GM19035 (cell line): ENCODE results near the gene ABLIM2.
"Not testable (repeated sequence)": the region's sequence is repeated elsewhere in the genome, so short reads cannot be mapped to it uniquely, and the experiment has no call there.

Experiments used
- ATAC-seq: cut with Tn5 transposase; IDR thresholded peaks from one replicate; pipeline ENCODE4 v1.9.1; 2021; ENCODE audit not compliant: unreplicated experiment

The ABLIM2 gene

DNA sequence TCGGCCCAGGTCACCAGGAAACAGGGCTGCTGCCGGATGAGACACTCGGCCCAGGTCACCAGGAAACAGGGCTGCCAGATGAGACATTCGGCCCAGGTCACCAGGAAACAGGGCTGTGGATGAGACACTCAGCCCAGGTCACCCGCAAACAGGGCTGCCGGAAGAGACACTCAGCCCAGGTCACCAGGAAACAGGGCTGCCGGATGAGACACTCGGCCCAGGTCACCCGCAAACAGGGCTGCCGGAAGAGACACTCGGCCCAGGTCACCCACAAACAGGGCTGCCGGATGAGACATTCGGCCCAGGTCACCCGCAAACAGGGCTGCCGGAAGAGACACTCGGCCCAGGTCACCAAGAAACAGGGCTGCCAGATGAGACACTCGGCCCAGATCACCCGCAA, 240.4 kb downstream of the ABLIM2 start:
- not testable (repeated sequence) for ATAC-seq

DNA sequence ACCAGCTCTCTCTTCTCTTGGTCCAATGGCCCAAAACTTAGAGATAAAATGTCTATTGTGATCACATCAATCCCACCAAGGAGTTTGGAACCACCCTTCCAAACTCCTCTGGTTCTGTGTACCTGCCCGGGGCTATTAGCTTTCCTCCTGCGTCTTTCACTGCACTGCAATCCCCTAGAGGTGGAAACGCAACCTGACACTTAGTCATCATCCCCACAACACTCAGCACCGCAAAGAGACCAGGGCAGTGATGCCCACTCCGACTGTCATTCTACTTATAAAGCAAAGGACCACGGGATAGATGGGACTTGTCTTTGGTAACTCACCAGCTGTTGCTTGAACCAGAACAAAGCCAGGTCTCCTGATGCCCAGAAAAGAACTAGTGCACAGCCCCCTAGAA, 240.9 kb downstream of the ABLIM2 start:
- no peak for ATAC-seq

DNA sequence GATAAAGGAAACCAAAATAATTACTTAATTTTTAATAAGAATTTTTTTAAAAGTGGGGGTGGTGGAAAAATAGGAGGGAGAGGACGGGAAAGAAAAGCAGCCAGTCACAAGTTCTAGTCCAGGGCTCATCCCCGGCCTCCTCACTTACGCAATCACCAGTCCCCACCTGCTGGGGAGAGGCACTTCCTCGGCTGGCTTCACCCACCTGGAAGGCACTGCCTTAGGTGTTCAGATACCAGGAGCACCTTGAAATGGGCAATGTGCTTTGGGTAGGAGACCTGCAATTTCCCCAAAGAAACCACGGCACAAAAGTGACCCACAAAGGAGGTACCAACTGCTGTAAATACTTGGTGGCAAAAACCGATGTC, 242.8 kb downstream of the ABLIM2 start:
- ATAC-seq: no peak
